Measurements from ENCODE around the gene SHTN1. TPM values are rescaled to one million over a fixed set of nuclear protein-coding genes. Genes with fewer than 3 reads are reported as not detected.

SHTN1 gene
- total and polyA plus RNA-seq, 2 experiments from 2014 or later = 6.7 to 8.0 TPM

DNA sequence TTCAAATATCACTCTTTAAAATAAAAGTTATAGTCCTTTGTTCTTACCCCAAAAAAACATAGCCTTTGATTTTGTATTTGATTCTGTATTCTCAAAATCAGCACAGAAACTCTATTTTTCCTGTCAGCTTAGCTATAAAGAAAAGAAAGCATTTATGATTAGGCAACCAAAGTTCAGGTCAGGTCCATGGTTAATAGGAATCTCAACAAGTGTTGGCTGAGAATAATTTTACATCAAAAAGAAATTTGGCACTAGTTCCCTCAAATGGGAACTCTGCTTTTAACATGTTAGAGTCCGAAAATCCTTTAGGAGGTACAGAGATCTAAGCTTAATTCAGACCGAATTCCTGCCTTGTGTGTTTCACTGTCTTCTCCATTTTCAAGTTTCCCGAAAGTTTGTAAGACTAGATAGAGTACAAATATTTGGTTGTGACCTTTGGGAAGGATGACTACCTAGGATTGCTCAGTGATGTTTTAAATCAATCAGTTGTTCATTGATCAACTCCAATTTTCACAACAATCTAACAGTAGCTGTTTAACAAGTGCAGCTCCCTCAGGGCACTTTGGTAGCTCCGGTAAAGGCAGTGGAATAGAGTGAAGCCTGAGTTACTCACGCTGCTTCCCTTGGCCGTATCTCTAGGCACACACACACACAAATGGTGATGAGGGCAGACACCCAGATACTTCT, 164.5 kb downstream of the SHTN1 start:
- Histone ChIP-seq H3K4me2 (no peak overlapping the region), H3K36me3 (ENCODE audit: insufficient read depth) (no peaks in the 10 kb centered on the region), H3K4me3 (no peak overlapping the region), H3K27ac (ENCODE audit: low read depth) (no peak overlapping the region), H3K4me1 (ENCODE audit: insufficient read depth) (peaks cover 53% of the 10 kb centered on the region), H3F3A (replicated peaks; ENCODE audit: low read depth) (no peaks in the 10 kb centered on the region; the same call in 1 of the 2 replicates), H3K9me2 (ENCODE audit: insufficient read depth) (no peaks in the 10 kb centered on the region), H4K20me1 (replicated peaks; ENCODE audit: insufficient read depth) (no peaks in the 10 kb centered on the region), H2AFZ (no peak overlapping the region), H3K79me2 (replicated peaks; ENCODE audit: insufficient read depth) (no peaks in the 10 kb centered on the region), H3K27me3 (ENCODE audit: insufficient read depth) (no peaks in the 10 kb centered on the region)
- Mint-ChIP-seq H3K4me1 (peaks cover 60% of the 10 kb centered on the region), H3K4me3 (no peak overlapping the region), H3K36me3 (ENCODE audit: low read depth) (no peaks in the 10 kb centered on the region), H3K27me3 (ENCODE audit: insufficient read depth, low read depth, poor library complexity) (no peaks in the 10 kb centered on the region), H3K27ac (no peak overlapping the region), H3K9me3 (no peaks in the 10 kb centered on the region)
- DNase-seq (ENCODE audit: low spot score) (no peak), ATAC-seq (peak; percentile 8; the same call in 1 of the 3 replicates)
- TF ChIP-seq, protein P1, sequence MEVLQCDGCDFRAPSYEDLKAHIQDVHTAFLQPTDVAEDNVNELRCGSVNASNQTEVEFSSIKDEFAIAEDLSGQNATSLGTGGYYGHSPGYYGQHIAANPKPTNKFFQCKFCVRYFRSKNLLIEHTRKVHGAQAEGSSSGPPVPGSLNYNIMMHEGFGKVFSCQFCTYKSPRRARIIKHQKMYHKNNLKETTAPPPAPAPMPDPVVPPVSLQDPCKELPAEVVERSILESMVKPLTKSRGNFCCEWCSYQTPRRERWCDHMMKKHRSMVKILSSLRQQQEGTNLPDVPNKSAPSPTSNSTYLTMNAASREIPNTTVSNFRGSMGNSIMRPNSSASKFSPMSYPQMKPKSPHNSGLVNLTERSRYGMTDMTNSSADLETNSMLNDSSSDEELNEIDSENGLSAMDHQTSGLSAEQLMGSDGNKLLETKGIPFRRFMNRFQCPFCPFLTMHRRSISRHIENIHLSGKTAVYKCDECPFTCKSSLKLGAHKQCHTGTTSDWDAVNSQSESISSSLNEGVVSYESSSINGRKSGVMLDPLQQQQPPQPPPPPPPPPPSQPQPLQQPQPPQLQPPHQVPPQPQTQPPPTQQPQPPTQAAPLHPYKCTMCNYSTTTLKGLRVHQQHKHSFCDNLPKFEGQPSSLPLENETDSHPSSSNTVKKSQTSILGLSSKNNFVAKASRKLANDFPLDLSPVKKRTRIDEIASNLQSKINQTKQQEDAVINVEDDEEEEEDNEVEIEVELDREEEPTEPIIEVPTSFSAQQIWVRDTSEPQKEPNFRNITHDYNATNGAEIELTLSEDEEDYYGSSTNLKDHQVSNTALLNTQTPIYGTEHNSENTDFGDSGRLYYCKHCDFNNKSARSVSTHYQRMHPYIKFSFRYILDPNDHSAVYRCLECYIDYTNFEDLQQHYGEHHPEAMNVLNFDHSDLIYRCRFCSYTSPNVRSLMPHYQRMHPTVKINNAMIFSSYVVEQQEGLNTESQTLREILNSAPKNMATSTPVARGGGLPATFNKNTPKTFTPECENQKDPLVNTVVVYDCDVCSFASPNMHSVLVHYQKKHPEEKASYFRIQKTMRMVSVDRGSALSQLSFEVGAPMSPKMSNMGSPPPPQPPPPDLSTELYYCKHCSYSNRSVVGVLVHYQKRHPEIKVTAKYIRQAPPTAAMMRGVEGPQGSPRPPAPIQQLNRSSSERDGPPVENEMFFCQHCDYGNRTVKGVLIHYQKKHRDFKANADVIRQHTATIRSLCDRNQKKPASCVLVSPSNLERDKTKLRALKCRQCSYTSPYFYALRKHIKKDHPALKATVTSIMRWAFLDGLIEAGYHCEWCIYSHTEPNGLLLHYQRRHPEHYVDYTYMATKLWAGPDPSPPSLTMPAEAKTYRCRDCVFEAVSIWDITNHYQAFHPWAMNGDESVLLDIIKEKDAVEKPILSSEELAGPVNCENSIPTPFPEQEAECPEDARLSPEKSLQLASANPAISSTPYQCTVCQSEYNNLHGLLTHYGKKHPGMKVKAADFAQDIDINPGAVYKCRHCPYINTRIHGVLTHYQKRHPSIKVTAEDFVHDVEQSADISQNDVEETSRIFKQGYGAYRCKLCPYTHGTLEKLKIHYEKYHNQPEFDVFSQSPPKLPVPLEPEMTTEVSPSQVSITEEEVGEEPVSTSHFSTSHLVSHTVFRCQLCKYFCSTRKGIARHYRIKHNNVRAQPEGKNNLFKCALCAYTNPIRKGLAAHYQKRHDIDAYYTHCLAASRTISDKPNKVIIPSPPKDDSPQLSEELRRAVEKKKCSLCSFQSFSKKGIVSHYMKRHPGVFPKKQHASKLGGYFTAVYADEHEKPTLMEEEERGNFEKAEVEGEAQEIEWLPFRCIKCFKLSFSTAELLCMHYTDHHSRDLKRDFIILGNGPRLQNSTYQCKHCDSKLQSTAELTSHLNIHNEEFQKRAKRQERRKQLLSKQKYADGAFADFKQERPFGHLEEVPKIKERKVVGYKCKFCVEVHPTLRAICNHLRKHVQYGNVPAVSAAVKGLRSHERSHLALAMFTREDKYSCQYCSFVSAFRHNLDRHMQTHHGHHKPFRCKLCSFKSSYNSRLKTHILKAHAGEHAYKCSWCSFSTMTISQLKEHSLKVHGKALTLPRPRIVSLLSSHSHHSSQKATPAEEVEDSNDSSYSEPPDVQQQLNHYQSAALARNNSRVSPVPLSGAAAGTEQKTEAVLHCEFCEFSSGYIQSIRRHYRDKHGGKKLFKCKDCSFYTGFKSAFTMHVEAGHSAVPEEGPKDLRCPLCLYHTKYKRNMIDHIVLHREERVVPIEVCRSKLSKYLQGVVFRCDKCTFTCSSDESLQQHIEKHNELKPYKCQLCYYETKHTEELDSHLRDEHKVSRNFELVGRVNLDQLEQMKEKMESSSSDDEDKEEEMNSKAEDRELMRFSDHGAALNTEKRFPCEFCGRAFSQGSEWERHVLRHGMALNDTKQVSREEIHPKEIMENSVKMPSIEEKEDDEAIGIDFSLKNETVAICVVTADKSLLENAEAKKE (CRISPR knock-in tag; IDR thresholded peaks at IDR 0.05) = no peak
- TF ChIP-seq JUNB (IDR thresholded peaks at IDR 0.05; ENCODE audit: unreplicated experiment) (no peak), STAT1 (IDR thresholded peaks at IDR 0.05; ENCODE audit: unreplicated experiment) (no peak), EZH2phosphoT487 (IDR thresholded peaks at IDR 0.05; ENCODE audit: unreplicated experiment) (no peak), CREB1 (CRISPR knock-in tag; IDR thresholded peaks at IDR 0.05; ENCODE audit: low read depth) (no peak), POLR2AphosphoS5 (IDR thresholded peaks at IDR 0.05; ENCODE audit: low read depth) (no peak), ZNF331 (CRISPR knock-in tag; IDR thresholded peaks at IDR 0.05; ENCODE audit: low read depth) (no peak), NANOG (IDR thresholded peaks at IDR 0.05; ENCODE audit: borderline replicate concordance) (no peak), ZNF114 (CRISPR knock-in tag; IDR thresholded peaks at IDR 0.05) (no peak), EZH2 (IDR thresholded peaks at IDR 0.05; ENCODE audit: low read depth, unreplicated experiment) (no peak)
- TF ChIP-seq, protein P2, sequence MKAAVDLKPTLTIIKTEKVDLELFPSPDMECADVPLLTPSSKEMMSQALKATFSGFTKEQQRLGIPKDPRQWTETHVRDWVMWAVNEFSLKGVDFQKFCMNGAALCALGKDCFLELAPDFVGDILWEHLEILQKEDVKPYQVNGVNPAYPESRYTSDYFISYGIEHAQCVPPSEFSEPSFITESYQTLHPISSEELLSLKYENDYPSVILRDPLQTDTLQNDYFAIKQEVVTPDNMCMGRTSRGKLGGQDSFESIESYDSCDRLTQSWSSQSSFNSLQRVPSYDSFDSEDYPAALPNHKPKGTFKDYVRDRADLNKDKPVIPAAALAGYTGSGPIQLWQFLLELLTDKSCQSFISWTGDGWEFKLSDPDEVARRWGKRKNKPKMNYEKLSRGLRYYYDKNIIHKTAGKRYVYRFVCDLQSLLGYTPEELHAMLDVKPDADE (IDR thresholded peaks at IDR 0.05) = no peak
- TF ChIP-seq, protein P3, sequence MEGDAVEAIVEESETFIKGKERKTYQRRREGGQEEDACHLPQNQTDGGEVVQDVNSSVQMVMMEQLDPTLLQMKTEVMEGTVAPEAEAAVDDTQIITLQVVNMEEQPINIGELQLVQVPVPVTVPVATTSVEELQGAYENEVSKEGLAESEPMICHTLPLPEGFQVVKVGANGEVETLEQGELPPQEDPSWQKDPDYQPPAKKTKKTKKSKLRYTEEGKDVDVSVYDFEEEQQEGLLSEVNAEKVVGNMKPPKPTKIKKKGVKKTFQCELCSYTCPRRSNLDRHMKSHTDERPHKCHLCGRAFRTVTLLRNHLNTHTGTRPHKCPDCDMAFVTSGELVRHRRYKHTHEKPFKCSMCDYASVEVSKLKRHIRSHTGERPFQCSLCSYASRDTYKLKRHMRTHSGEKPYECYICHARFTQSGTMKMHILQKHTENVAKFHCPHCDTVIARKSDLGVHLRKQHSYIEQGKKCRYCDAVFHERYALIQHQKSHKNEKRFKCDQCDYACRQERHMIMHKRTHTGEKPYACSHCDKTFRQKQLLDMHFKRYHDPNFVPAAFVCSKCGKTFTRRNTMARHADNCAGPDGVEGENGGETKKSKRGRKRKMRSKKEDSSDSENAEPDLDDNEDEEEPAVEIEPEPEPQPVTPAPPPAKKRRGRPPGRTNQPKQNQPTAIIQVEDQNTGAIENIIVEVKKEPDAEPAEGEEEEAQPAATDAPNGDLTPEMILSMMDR (conservative IDR thresholded peaks at IDR 0.05; ENCODE audit: low read depth in 2 of 2) = no peak
- TF ChIP-seq, protein P4, sequence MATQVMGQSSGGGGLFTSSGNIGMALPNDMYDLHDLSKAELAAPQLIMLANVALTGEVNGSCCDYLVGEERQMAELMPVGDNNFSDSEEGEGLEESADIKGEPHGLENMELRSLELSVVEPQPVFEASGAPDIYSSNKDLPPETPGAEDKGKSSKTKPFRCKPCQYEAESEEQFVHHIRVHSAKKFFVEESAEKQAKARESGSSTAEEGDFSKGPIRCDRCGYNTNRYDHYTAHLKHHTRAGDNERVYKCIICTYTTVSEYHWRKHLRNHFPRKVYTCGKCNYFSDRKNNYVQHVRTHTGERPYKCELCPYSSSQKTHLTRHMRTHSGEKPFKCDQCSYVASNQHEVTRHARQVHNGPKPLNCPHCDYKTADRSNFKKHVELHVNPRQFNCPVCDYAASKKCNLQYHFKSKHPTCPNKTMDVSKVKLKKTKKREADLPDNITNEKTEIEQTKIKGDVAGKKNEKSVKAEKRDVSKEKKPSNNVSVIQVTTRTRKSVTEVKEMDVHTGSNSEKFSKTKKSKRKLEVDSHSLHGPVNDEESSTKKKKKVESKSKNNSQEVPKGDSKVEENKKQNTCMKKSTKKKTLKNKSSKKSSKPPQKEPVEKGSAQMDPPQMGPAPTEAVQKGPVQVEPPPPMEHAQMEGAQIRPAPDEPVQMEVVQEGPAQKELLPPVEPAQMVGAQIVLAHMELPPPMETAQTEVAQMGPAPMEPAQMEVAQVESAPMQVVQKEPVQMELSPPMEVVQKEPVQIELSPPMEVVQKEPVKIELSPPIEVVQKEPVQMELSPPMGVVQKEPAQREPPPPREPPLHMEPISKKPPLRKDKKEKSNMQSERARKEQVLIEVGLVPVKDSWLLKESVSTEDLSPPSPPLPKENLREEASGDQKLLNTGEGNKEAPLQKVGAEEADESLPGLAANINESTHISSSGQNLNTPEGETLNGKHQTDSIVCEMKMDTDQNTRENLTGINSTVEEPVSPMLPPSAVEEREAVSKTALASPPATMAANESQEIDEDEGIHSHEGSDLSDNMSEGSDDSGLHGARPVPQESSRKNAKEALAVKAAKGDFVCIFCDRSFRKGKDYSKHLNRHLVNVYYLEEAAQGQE (IDR thresholded peaks at IDR 0.05; ENCODE audit: unreplicated experiment) = no peak
